OCI-LY3 (cell line): ENCODE measurements around the gene DIO2.

Experiments used
- H2AFZ ChIP-seq: fragments of 200-600, 300-600 bp; shearing (Covaris generic); 2 replicates; pipeline ENCODE4 v1.6.0; 2014; ENCODE audit warnings: antibody characterized with exemption, low read depth, low read length
- H3K27ac ChIP-seq: fragments of 200-600, 300-600 bp; sonication (generic); 2 replicates; pipeline ENCODE4 v1.5.1; 2014; ENCODE audit warnings: mild to moderate bottlenecking, low read length, moderate library complexity, mixed read lengths
- H3K27me3 ChIP-seq: fragments of 200-600, 300-600 bp; sonication (generic); 2 replicates; pipeline ENCODE4 v1.6.1; 2014; ENCODE audit warnings: low read depth, low read length, mixed read lengths
- H3K36me3 ChIP-seq: fragments of 200-600, 300-600 bp; sonication (generic); replicated peaks from 2 replicates; pipeline ENCODE3; 2014; ENCODE audit warnings: low read depth, low read length, mixed read lengths
- H3K4me1 ChIP-seq: fragments of 300-600, 200-600 bp; sonication (generic); 2 replicates; pipeline ENCODE4 v1.6.1; 2014; ENCODE audit warnings: low read length, mixed read lengths
- H3K4me2 ChIP-seq: fragments of 200-600, 300-600 bp; sonication (generic); 2 replicates; pipeline ENCODE4 v1.6.1; 2014; ENCODE audit warnings: low read length, mixed read lengths
- H3K4me3 ChIP-seq: fragments of 300-600, 200-600 bp; sonication (generic); 2 replicates; pipeline ENCODE4 v1.5.1; 2014; ENCODE audit warnings: antibody characterized with exemption, mild to moderate bottlenecking, low read length, moderate library complexity
- H3K79me2 ChIP-seq: fragments of 300-600, 200-600 bp; shearing (Covaris generic); 2 replicates; pipeline ENCODE4 v1.6.1; 2014; ENCODE audit warnings: mild to moderate bottlenecking, low read length, mixed read lengths
- H3K9ac ChIP-seq: fragments of 300-600, 200-600 bp; shearing (Covaris generic); 2 replicates; pipeline ENCODE4 v1.6.0; 2014; ENCODE audit warnings: mild to moderate bottlenecking, low read length, moderate library complexity
- H3K9me3 ChIP-seq: fragments of 200-600, 300-600 bp; shearing (Covaris generic); 2 replicates; pipeline ENCODE4 v1.6.1; 2014; ENCODE audit warnings: low read length, mixed read lengths; ENCODE audit not compliant: insufficient read depth
- H4K20me1 ChIP-seq: fragments of 200-600, 300-600 bp; sonication (generic); 2 replicates; pipeline ENCODE4 v1.6.1; 2016; ENCODE audit warnings: low read length, mixed read lengths; ENCODE audit not compliant: insufficient read depth
- CTCF ChIP-seq: fragments of 200-600, 300-600 bp; sonication (generic); IDR thresholded peaks from 2 replicates; pipeline ENCODE4 v1.5.1; 2014; ENCODE audit warnings: antibody characterized with exemption, low read length, low read depth
- EZH2phosphoT487 ChIP-seq: fragments of 200-600 bp; shearing (Covaris generic); IDR thresholded peaks from 2 replicates; pipeline ENCODE4 v1.6.1; 2018; ENCODE audit warnings: antibody characterized with exemption, mixed run types, low read depth

DIO2 gene

GRCh38 chr14:80164991-80165721, 46.1 kb downstream of the DIO2 start:
- H3K79me2 ChIP-seq: no peaks in the 10 kb centered on the region
- H3K4me2 ChIP-seq: no peak overlapping the region
- H3K36me3 ChIP-seq: no peaks in the 10 kb centered on the region
- no peaks in the 10 kb centered on the region for H4K20me1 ChIP-seq
- H3K4me3 ChIP-seq: no peak overlapping the region
- no peaks in the 10 kb centered on the region for H3K4me1 ChIP-seq
- TF ChIP-seq EZH2phosphoT487 (no peak), CTCF (no peak)
- no peak overlapping the region for H3K9ac ChIP-seq
- no peaks in the 10 kb centered on the region for H3K9me3 ChIP-seq
- peaks cover 6% of the 10 kb centered on the region; the same call in 1 of the 2 replicates for H3K27me3 ChIP-seq
- H3K27ac ChIP-seq: no peak overlapping the region
- no peak overlapping the region for H2AFZ ChIP-seq

GRCh38 chr14:80152763-80153162, 58.5 kb downstream of the DIO2 start:
- no peaks in the 10 kb centered on the region for H3K79me2 ChIP-seq
- H3K4me3 ChIP-seq: no peak overlapping the region
- TF ChIP-seq CTCF (no peak), EZH2phosphoT487 (no peak)
- no peak overlapping the region for H3K27ac ChIP-seq
- H4K20me1 ChIP-seq: no peaks in the 10 kb centered on the region
- no peaks in the 10 kb centered on the region for H3K4me1 ChIP-seq
- H3K9me3 ChIP-seq: no peaks in the 10 kb centered on the region
- no peaks in the 10 kb centered on the region for H3K27me3 ChIP-seq
- no peak overlapping the region for H3K4me2 ChIP-seq
- no peak overlapping the region for H3K9ac ChIP-seq
- H2AFZ ChIP-seq: no peak overlapping the region
- no peaks in the 10 kb centered on the region for H3K36me3 ChIP-seq

- Histone ChIP-seq H3K4me3 (no peak overlapping the region), H3K27ac (no peak overlapping the region), H2AFZ (no peak overlapping the region), H3K4me2 (no peak overlapping the region), H3K36me3 (no peaks in the 10 kb centered on the region), H3K9me3 (no peaks in the 10 kb centered on the region), H3K27me3 (no peaks in the 10 kb centered on the region), H3K79me2 (no peaks in the 10 kb centered on the region), H4K20me1 (no peaks in the 10 kb centered on the region), H3K9ac (no peak overlapping the region), H3K4me1 (no peaks in the 10 kb centered on the region)
- TF ChIP-seq EZH2phosphoT487 (no peak), CTCF (no peak)
These were observed 59.1 kb downstream of the DIO2 start for GRCh38 chr14:80152166-80152565.

- H3K4me1 ChIP-seq: no peaks in the 10 kb centered on the region
- no peaks in the 10 kb centered on the region for H4K20me1 ChIP-seq
- no peaks in the 10 kb centered on the region for H3K36me3 ChIP-seq
- H3K9me3 ChIP-seq: no peaks in the 10 kb centered on the region
- H3K9ac ChIP-seq: no peak overlapping the region
- TF ChIP-seq CTCF (no peak), EZH2phosphoT487 (no peak)
- no peak overlapping the region for H3K4me3 ChIP-seq
- no peaks in the 10 kb centered on the region for H3K79me2 ChIP-seq
- H3K27ac ChIP-seq: no peak overlapping the region
- no peak overlapping the region for H3K4me2 ChIP-seq
- H3K27me3 ChIP-seq: no peaks in the 10 kb centered on the region
- no peak overlapping the region for H2AFZ ChIP-seq
These were observed 61.0 kb downstream of the DIO2 start for GRCh38 chr14:80150301-80150700.
